Lung microvascular endothelial cell (primary cell): ENCODE results near the gene ATP2A2. TPM values are rescaled to one million over a fixed set of nuclear protein-coding genes. Genes with fewer than 3 reads are reported as not detected.

Experiments
- DNase-seq, 2 donors: peaks; one replicate each; pipeline versions ENCODE4 v3.0.0 to v3.0.0-alpha.2; 2010; ENCODE audit warnings: low read depth in 2 of 2
- total RNA-seq: library from RNA; depleted of rRNA; stranded (reverse); fragments of >200 nt; gene quantifications from 2 replicates; pipeline ENCODE4 v1.2.1, GENCODE V29; 2014

The ATP2A2 gene
- total RNA-seq, 1 donor from 2014 or later, result 113 TPM

DNA sequence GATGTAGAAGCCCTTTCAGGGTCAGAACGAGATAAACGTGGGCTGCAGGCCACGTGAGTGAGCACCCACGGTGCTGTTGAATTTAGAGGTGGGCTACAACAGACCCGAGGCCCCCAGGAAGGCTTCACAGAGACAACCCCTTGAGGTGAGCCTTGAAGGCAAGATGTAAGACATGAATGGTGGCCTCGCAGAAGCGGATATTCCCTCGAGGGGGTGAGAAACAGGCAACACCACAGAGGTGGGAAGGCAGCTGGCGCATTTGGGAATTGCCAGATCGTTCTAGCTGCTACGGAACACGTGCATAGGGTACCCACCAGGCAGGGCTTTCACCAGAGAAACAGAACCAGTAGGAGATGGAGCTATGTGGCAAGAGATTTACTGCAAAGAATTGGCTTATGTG, 22.6 kb upstream of the ATP2A2 start:
- no peak for DNase-seq

DNA sequence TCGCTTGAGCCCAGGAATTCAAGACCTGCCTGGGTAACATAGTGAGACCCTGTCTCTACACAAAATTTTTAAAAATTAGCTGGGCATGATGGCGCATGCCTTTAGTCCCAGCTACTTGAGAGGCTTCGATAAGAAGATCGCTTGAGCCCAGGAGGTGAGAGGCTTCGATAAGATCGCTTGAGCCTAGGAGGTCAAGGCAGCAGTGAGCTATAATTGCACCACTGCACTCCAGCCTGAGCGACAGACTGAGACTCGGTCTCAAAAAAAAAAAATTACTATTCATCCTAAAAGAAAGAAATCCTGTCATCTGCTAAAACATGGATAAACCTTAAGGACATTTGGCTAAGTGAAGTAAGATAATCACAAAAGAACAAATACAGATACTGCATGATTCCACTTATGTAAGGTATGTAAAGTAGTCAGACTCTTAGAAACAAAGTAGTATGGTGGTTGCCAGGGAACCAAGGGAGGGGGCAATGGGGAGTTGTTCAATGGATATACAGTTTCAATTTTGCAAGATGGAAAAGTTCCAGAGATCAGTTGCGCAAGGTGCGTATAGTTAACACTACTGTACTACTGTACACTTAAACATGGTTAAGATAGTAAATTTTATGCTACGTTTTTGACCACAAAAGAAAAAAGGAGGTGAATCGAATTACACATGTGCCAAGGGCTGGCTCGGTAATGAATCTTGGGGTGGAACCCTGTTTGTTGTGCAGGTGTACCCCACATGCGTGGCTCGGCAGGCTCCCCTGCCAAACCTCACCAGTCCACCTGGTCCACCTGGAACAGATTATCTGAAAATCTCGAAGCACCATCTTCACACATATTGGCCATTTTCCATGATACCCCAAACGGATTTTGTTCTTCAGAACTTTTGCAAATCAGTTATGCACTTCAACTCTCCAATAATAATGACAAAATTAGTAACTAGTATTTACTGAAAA, 18.3 kb upstream of the ATP2A2 start:
- DNase-seq, result no peak

- DNase-seq, result peak in 1 of 2 donors; percentile 24
Observed at GRCh38 chr12:110266381-110266960, 14.6 kb upstream of the ATP2A2 start.

DNA sequence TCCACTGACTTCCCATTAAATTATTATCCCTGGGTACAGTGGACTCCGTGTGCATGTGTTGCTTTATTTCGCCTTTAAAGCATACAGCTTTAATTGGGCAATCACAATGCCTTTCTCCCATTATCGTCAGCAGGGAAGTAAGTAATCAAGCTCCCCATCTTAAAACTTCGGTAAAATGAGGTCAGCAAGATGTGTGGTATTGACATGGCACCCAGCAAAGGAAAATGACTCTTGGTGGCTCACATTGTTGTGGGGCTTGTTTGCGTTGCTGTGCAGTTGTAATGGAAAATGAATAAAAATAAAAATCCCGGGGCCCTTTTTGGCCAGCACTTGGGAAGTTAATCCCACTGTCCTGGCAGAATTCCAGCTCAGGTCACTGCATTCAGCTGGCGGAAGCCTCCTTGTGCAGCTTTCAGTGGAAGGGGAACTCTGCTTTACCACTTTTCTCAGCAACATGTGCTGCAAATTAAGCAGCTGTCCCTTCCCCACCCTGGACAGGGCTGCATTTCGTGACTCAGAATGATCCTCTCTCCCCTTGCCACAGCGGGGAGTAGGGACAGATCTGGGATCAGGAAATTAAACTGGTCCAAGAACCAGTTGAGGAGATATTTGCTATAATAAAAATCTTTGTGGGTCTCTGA, 13.9 kb upstream of the ATP2A2 start:
- peak; percentile 92 to 94 for DNase-seq

GRCh38 chr12:110269622-110270124, 11.4 kb upstream of the ATP2A2 start:
- DNase-seq, result peak in 1 of 2 donors; percentile 74

GRCh38 chr12:110270125-110270962, 10.7 kb upstream of the ATP2A2 start:
- DNase-seq, result peak in 1 of 2 donors; percentile 54

GRCh38 chr12:110271015-110271414, 10.0 kb upstream of the ATP2A2 start:
- no peak for DNase-seq

GRCh38 chr12:110277530-110278254, 3.4 kb upstream of the ATP2A2 start:
- no peak for DNase-seq

DNA sequence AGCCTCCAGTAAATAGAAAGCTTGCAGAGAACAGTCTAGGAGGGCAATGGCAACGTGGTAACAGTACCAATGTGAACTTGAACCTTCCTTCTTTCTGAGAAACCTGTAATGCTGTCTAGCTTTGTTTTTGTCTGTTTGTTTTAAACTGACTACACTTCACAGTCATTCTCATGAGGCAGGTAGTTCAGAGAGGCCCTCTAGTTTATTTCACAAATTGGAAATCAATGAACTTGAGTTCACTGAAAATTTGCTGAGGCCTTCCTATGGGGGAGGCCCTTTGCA, 2.9 kb upstream of the ATP2A2 start:
- DNase-seq, result no peak

GRCh38 chr12:110279566-110280375, 1.3 kb upstream of the ATP2A2 start:
- DNase-seq, result no peak

DNA sequence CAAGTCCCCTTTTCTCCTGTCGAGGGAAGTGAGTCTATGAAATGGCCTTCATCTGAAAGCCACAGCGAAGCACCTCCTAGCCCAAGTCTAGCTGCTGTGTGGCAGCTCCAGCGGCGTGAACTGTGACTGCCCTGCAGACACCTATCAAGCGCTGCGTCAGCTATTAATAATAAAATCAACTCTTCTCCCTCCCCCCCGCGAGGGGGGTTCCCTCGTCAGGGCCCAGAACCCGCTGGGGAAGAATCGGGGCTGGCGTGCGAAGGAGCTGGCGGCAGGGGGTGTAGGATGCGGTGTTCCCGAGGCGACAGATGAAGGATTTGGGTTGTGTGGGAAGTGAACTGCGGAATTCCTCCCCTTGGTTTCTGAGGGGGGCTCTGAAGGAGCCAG, 662 bp upstream of the ATP2A2 start:
- peak; percentile 36 to 63 for DNase-seq

GRCh38 chr12:110281549-110282299, 677 bp downstream of the ATP2A2 start:
- peak; percentile 62 to 71 for DNase-seq

DNA sequence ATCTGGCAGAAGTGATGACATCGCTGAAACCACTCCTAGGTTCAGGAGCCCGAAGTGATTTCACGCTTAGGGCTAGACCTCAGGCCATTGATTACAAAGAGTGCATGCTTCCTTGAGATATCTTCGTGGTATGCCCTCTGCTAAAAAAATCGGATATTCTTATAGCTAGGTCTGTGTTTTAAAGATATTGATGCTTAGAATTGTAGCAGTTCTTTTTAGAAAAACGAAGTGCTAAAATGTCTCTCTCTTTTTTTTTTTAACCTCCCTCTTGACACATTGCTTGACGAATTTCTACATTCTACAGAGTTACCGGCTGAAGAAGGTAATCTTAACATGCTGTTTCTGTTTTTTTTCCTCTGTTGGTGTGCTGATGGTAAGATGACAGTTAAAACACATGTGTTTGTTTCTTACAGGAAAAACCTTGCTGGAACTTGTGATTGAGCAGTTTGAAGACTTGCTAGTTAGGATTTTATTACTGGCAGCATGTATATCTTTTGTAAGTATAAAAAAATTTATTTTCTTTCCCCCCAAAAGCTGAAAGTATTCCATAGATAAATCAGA, 1.3 kb downstream of the ATP2A2 start:
- no peak for DNase-seq

- DNase-seq, result peak in 1 of 2 donors; percentile 18
Observed at GRCh38 chr12:110282956-110283817, 2.1 kb downstream of the ATP2A2 start.

DNA sequence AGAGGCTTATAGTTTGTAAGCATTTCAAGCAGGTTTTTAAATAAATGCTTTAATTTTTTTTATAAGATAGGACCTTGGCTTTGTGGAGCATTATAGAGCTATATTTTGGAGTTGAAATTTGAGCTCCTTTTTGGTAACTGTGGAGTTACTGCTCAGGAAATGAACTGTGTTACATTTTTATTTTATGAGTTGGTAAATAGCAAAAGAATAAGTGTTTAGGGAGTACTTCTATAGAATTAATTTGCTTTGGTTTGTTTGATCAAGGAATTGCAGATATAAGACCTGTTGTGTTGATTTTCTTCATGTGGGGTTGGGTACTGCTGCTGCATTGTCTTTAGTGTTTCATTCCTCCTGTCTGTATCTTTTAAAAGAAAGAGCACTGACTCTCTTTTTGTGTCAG, 3.5 kb downstream of the ATP2A2 start:
- no peak for DNase-seq

- DNase-seq, result no peak
Observed at GRCh38 chr12:110286623-110287022, 5.6 kb downstream of the ATP2A2 start.

DNA sequence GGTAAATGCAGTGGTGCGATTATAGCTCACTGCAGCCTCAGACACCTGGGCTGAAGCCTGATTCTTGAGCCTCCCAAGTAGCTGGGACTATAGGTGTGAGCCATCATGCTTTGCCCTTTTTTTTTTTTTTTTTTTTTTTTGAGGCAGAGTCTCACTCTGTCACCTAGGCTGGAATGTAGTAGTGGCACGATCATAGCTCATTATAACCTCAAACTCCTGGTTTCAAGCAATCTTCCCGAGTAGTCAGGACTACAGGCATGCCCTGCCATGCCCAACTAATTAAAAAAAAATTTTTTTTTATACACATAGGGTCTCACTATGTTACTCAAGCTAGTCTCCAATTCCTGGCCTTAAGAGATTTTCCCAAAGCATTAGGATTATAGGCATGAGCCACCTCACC, 6.9 kb downstream of the ATP2A2 start:
- no peak for DNase-seq
